ENCODE measurements around the gene CGB8.

GRCh38 chr19:49092686-49093085, 43.8 kb upstream of the CGB8 start:
- TF ChIP-seq CTCF (IDR thresholded peaks at IDR 0.05; ENCODE audit: low read depth, low read length, missing input control) (no peak), TAF1 (conservative IDR thresholded peaks at IDR 0.05) (no peak)

Measured in liver (tissue), 3 donors.